HCT116 (cell line): ENCODE data around the gene PLK1. TPM values are rescaled to one million over a fixed set of nuclear protein-coding genes. Genes with fewer than 3 reads are reported as not detected.
A peak's percentile ranks its signal among the peaks of the same experiment; 100 is the strongest.

ENCODE experiments used
- ATAC-seq: fragments of 200-7000 bp; cut with Tn5 transposase; 2 replicates; pipeline ENCODE4 v1.9.1; 2020; ENCODE audit warnings: mild to moderate bottlenecking, moderate library complexity
- BruUV-seq: library from RNA; stranded (reverse); fragments of 400-500 nt; replicated peaks from 2 replicates; lab custom pipeline; 2021; lab: Mats Ljungman, UMichigan
- CTCF ChIA-PET: fragments of 300-600 bp; sonication (Branson Sonifier 250); formaldehyde crosslinking; loops from one replicate; lab custom pipeline; 2021; ENCODE audit warnings: antibody characterized with exemption; lab: Charles Lee
- POLR2A ChIA-PET: fragments of 300-600, 350-600 bp; sonication (Branson Sonifier 250); formaldehyde crosslinking; loops from one replicate; lab custom pipeline; 2021; ENCODE audit warnings: antibody characterized with exemption; lab: Charles Lee
- RAD21 ChIA-PET, 2 experiments: fragments of 300-600 bp; sonication (Branson Sonifier 250); formaldehyde crosslinking; loops; one replicate each; lab custom pipeline; 2023; ENCODE audit warnings: low total read pairs in 2 of 2; ENCODE audit not compliant: uncharacterized antibody in 2 of 2, unreplicated experiment in 2 of 2, low non-redundant PET in 1 of 2; lab: Charles Lee
- DNase-seq: peaks from one replicate; pipeline ENCODE4 v3.0.0-alpha.2; 2010; ENCODE audit warnings: low read depth, low spot score
- H2AFZ ChIP-seq: fragments of 200-600 bp; shearing (Covaris generic), sonication (generic); 2 replicates; pipeline ENCODE4 v1.6.1; 2017; ENCODE audit warnings: low read depth, mixed run types, mixed read lengths, antibody characterized with exemption, low read length; ENCODE audit not compliant: poor library complexity, severe bottlenecking
- H3K27ac ChIP-seq: 2 replicates; pipeline ENCODE4 v1.5.1; 2012; ENCODE audit warnings: low read depth, low read length
- H3K27me3 ChIP-seq: fragments of 200-600 bp; sonication (generic); 2 replicates; pipeline ENCODE4 v1.6.1; 2016; ENCODE audit warnings: mixed run types, low read length, mixed read lengths; ENCODE audit not compliant: insufficient read depth
- H3K36me3 ChIP-seq, 2 experiments: fragments of 200-500 bp in 1 of 2; fragments of 200-600 bp in 1 of 2; sonication (Bioruptor generic) in 1 of 2; sonication (generic) in 1 of 2; 2 replicates each; pipeline versions ENCODE4 v1.5.1 to v1.6.1; 2014 to 2016; ENCODE audit warnings: low read length in 2 of 2, inconsistent platforms in 1 of 2, mixed read lengths in 1 of 2, mixed run types in 1 of 2; ENCODE audit not compliant: insufficient read depth in 2 of 2, control insufficient read depth in 1 of 2
- H3K4me1 ChIP-seq, 2 experiments: fragments of 200-600 bp in 1 of 2; sonication (generic) in 1 of 2; 2 replicates each; pipeline versions ENCODE4 v1.5.1 to v1.6.1; 2012 to 2017; ENCODE audit warnings: low read length in 2 of 2, inconsistent platforms in 1 of 2, mild to moderate bottlenecking in 1 of 2, mixed read lengths in 1 of 2, mixed run types in 1 of 2, moderate library complexity in 1 of 2; ENCODE audit not compliant: insufficient read depth in 2 of 2, control insufficient read depth in 1 of 2
- H3K4me2 ChIP-seq: fragments of 200-600 bp; sonication (generic); 2 replicates; pipeline ENCODE4 v1.6.1; 2017; ENCODE audit warnings: mixed run types, low read length, mixed read lengths
- H3K4me3 ChIP-seq, 2 experiments: fragments of 200-600 bp in 1 of 2; sonication (generic) in 1 of 2; replicated peaks in 1 of 2; 2 replicates each; pipeline ENCODE4 v1.5.1; 2011 to 2016; ENCODE audit warnings: low read length in 2 of 2, control low read depth in 1 of 2, low read depth in 1 of 2, mild to moderate bottlenecking in 1 of 2, mixed read lengths in 1 of 2, mixed run types in 1 of 2
- H3K79me2 ChIP-seq: fragments of 200-600 bp; sonication (generic); 2 replicates; pipeline ENCODE4 v1.6.1; 2017; ENCODE audit warnings: mild to moderate bottlenecking, mixed run types, low read length, moderate library complexity, mixed read lengths; ENCODE audit not compliant: insufficient read depth
- H3K9ac ChIP-seq: fragments of 200-600 bp; sonication (generic); 2 replicates; pipeline ENCODE4 v1.6.1; 2016; ENCODE audit warnings: low read length, mixed read lengths
- H3K9me2 ChIP-seq: fragments of 200-600 bp; sonication (generic), shearing (Covaris generic); 2 replicates; pipeline ENCODE4 v1.6.1; 2017; ENCODE audit warnings: mixed run types, mild to moderate bottlenecking, moderate library complexity; ENCODE audit not compliant: insufficient read depth
- H3K9me3 ChIP-seq, 2 experiments: fragments of 200-500 bp in 1 of 2; fragments of 200-600 bp in 1 of 2; sonication (Bioruptor generic) in 1 of 2; sonication (generic) in 1 of 2; 2 replicates each; pipeline ENCODE4 v1.6.1; 2014 to 2017; ENCODE audit warnings: low read length in 2 of 2, mixed read lengths in 2 of 2, inconsistent platforms in 1 of 2, low read depth in 1 of 2, mild to moderate bottlenecking in 1 of 2, mixed run types in 1 of 2, moderate library complexity in 1 of 2; ENCODE audit not compliant: control insufficient read depth in 1 of 2, insufficient read depth in 1 of 2
- H4K20me1 ChIP-seq: fragments of 200-600 bp; sonication (generic), shearing (Covaris generic); 2 replicates; pipeline ENCODE4 v1.6.1; 2017; ENCODE audit warnings: mixed run types, mild to moderate bottlenecking, moderate library complexity; ENCODE audit not compliant: insufficient read depth
- ATF3 ChIP-seq: IDR thresholded peaks from 2 replicates; pipeline ENCODE4 v1.6.1; 2012
- CEBPB ChIP-seq: IDR thresholded peaks from 2 replicates; pipeline ENCODE4 v1.6.1; 2012; ENCODE audit warnings: low read depth
- CTCF ChIP-seq, 3 experiments: fragments of 200-600 bp in 1 of 3; sonication (generic) in 1 of 3; IDR thresholded peaks in 2 of 3; conservative IDR thresholded peaks in 1 of 3; 2 replicates each; pipeline ENCODE4 v1.5.1; 2012 to 2017; ENCODE audit warnings: low read depth in 2 of 3, low read length in 2 of 3, antibody characterized with exemption in 1 of 3, borderline replicate concordance in 1 of 3, control low read depth in 1 of 3, mild to moderate bottlenecking in 1 of 3, mixed read lengths in 1 of 3, mixed run types in 1 of 3, moderate library complexity in 1 of 3; ENCODE audit not compliant: insufficient read depth in 1 of 3
- ELF1 ChIP-seq: IDR thresholded peaks from 2 replicates; pipeline ENCODE4 v1.6.1; 2012; ENCODE audit warnings: low read depth, borderline replicate concordance
- EZH2phosphoT487 ChIP-seq: fragments of 200-600 bp; IDR thresholded peaks from 2 replicates; pipeline ENCODE4 v1.6.1; 2018; ENCODE audit warnings: antibody characterized with exemption, borderline replicate concordance
- FOSL1 ChIP-seq: IDR thresholded peaks from 2 replicates; pipeline ENCODE4 v1.6.1; 2012; ENCODE audit warnings: low read depth
- JUND ChIP-seq: IDR thresholded peaks from 2 replicates; pipeline ENCODE4 v1.6.1; 2012
- MAX ChIP-seq: IDR thresholded peaks from 2 replicates; pipeline ENCODE4 v1.6.1; 2012
- POLR2A ChIP-seq: IDR thresholded peaks from 2 replicates; pipeline ENCODE4 v1.7.0; 2011; ENCODE audit warnings: borderline replicate concordance; ENCODE audit not compliant: insufficient read depth, insufficient read length; ENCODE audit errors: extremely low read depth
- POLR2AphosphoS5 ChIP-seq: IDR thresholded peaks from 2 replicates; pipeline ENCODE4 v1.6.1; 2011; ENCODE audit warnings: mild to moderate bottlenecking, low read depth, low read length, moderate library complexity
- REST ChIP-seq: IDR thresholded peaks from 2 replicates; pipeline ENCODE4 v1.6.1; 2012; ENCODE audit warnings: low read depth
- YY1 ChIP-seq: IDR thresholded peaks from 2 replicates; pipeline ENCODE4 v1.6.1; 2011; ENCODE audit warnings: low read length, low read depth, moderate library complexity, mild to moderate bottlenecking; ENCODE audit not compliant: insufficient replicate concordance; ENCODE audit errors: extremely low read depth
- ZBTB33 ChIP-seq: IDR thresholded peaks from 2 replicates; pipeline ENCODE4 v1.6.1; 2011; ENCODE audit warnings: mild to moderate bottlenecking, low read length, moderate library complexity; ENCODE audit not compliant: insufficient replicate concordance; ENCODE audit errors: extremely low read depth
- ZFX ChIP-seq: fragments of 450-650 bp; IDR thresholded peaks from 2 replicates; pipeline ENCODE4 v1.6.1; 2017
- intact Hi-C: fragments of 100-400 bp; cut with micrococcal nuclease; formaldehyde crosslinking; loops from 2 replicates; pipeline ENCODE4 v1.10.0; 2022
- total RNA-seq: library from RNA; stranded (reverse); gene quantifications from one replicate; pipeline ENCODE4 v1.2.1, GENCODE V29; 2021; ENCODE audit not compliant: unreplicated experiment

The PLK1 gene
- total RNA-seq, 1 experiment from 2014 or later = 144 TPM

- TF ChIP-seq POLR2AphosphoS5 (peak; percentile 72), FOSL1 (no peak), ZFX (no peak), CEBPB (no peak), POLR2A (no peak), MAX (peak; percentile 96), ATF3 (no peak), JUND (no peak)
These were observed at the start of gene PLK1 (continued) for GRCh38 chr16:23678430-23679273.

GRCh38 chr16:23629516-23629915 is 49.2 kb upstream of the PLK1 start:
- TF ChIP-seq CEBPB = no peak
- no peak for TF ChIP-seq ZFX
- no peak for TF ChIP-seq REST
- TF ChIP-seq YY1 = no peak
- no peak for TF ChIP-seq CTCF (IDR thresholded peaks at IDR 0.05 in 2 of 3, conservative IDR thresholded peaks at IDR 0.05 in 1 of 3; ENCODE audit: borderline replicate concordance in 1 of 3, insufficient read depth in 1 of 3, low read depth in 2 of 3, low read length in 2 of 3)
- no peak for TF ChIP-seq ELF1
- no peak for TF ChIP-seq ATF3
- no peak for TF ChIP-seq ZBTB33
- TF ChIP-seq EZH2phosphoT487 = no peak
- BruUV-seq = no TSS peak
- ATAC-seq (no peak), DNase-seq (no peak)
- H3K9me3 ChIP-seq = no peaks in the 10 kb centered on the region
- CTCF ChIA-PET = no interaction called here
- H3K9ac ChIP-seq = no peak overlapping the region
- H3K4me2 ChIP-seq = no peak overlapping the region
- intact Hi-C loops = no loop called here
- H2AFZ ChIP-seq = no peak overlapping the region
- POLR2A ChIA-PET = no interaction called here
- no peaks in the 10 kb centered on the region for H4K20me1 ChIP-seq
- RAD21 ChIA-PET = no interaction called here
- H3K4me1 ChIP-seq = no peaks in the 10 kb centered on the region
- peaks cover 24% of the 10 kb centered on the region in 2 experiments; a peak in 3 of 4 replicates for H3K36me3 ChIP-seq
- H3K4me3 ChIP-seq = no peak overlapping the region
- H3K27ac ChIP-seq = no peak overlapping the region
- no peaks in the 10 kb centered on the region for H3K9me2 ChIP-seq
- H3K79me2 ChIP-seq = peaks cover 12% of the 10 kb centered on the region
- no peaks in the 10 kb centered on the region for H3K27me3 ChIP-seq
